GM12864 (cell line): Measurements from ENCODE around the gene CHST11.

ENCODE experiments used
- DNase-seq: peaks from one replicate; pipeline ENCODE4 v3.0.0-alpha.2; 2011; ENCODE audit warnings: low read depth
- H3K4me3 ChIP-seq: 2 replicates; pipeline ENCODE4 v1.5.1; 2011; ENCODE audit warnings: mild to moderate bottlenecking, low read depth, low read length, control low read depth
- TF ChIP-seq, protein P1 (sequence below): IDR thresholded peaks from 2 replicates; pipeline ENCODE4 v1.5.1; 2011; ENCODE audit warnings: low read depth, mild to moderate bottlenecking, moderate library complexity, low read length, control low read depth, inconsistent platforms; ENCODE audit errors: missing control alignments

The CHST11 gene

DNA sequence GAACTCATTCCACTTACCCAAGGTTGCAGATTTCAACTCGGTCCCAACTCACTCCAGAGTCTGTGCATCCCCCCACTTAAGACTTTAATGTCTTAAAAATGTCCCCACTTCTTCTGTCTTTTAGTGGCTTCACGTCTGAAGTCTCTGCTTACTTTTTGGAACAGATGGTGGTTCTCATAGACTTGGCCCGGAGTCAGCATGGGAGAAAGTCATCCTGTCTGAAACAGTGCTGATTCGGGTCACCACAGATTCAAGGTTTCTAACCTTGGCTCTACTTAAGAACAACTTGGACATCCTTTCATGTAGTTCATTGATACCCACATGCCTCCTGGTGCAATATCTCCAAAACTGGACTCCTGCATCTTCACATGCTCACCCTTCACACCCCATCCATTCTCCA lies 26.0 kb downstream of the CHST11 start:
- H3K4me3 ChIP-seq: no peak overlapping the region
- TF ChIP-seq, protein P1, sequence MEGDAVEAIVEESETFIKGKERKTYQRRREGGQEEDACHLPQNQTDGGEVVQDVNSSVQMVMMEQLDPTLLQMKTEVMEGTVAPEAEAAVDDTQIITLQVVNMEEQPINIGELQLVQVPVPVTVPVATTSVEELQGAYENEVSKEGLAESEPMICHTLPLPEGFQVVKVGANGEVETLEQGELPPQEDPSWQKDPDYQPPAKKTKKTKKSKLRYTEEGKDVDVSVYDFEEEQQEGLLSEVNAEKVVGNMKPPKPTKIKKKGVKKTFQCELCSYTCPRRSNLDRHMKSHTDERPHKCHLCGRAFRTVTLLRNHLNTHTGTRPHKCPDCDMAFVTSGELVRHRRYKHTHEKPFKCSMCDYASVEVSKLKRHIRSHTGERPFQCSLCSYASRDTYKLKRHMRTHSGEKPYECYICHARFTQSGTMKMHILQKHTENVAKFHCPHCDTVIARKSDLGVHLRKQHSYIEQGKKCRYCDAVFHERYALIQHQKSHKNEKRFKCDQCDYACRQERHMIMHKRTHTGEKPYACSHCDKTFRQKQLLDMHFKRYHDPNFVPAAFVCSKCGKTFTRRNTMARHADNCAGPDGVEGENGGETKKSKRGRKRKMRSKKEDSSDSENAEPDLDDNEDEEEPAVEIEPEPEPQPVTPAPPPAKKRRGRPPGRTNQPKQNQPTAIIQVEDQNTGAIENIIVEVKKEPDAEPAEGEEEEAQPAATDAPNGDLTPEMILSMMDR: no peak
- no peak for DNase-seq

DNA sequence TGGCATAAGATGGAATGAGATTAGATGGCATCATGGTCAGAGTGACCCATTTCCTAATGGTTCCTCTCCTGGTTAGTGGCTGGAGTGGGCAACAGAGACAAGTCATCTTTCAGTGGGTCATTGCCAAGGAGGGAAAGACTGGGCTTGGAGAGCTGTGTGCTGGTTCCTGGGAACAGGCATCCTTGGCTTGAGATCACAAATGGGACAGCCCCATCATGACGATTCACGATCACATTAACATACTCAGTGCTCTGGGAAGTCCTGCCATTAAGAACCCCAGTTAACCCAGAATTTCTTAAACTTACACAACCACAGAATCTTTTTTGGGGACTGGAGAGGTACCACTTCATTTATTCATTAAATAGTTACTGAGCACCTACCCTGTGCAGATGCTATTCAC lies 27.3 kb downstream of the CHST11 start:
- no peak for DNase-seq
- H3K4me3 ChIP-seq: no peak overlapping the region
- TF ChIP-seq, protein P1: no peak

GRCh38 chr12:104485651-104486362 lies 29.1 kb downstream of the CHST11 start:
- TF ChIP-seq, protein P1: no peak
- H3K4me3 ChIP-seq: no peak overlapping the region
- no peak for DNase-seq

GRCh38 chr12:104486363-104486750 lies 29.6 kb downstream of the CHST11 start:
- H3K4me3 ChIP-seq: no peak overlapping the region
- no peak for DNase-seq
- TF ChIP-seq, protein P1: no peak

GRCh38 chr12:104486943-104487819 lies 30.4 kb downstream of the CHST11 start:
- no peak overlapping the region for H3K4me3 ChIP-seq
- TF ChIP-seq, protein P1: no peak
- no peak for DNase-seq

DNA sequence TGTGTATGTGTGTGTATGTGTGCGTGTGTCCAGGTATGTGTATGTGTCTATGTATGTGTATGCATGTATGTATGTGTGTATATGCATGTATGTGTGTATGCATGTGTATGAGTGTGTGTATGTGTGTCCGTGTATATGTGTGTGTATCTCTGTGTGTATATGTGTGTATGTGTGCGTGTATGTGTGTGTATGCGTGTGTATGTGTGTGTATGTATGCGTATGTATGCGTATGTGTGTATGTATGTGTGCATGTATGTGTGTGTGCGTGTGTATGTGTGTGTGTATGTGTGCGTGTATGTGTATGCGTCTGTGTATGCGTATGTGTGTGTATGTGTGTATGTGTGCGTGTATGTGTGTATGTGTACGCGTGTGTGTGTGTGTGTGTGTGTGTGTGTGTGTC lies 31.6 kb downstream of the CHST11 start:
- no peak overlapping the region for H3K4me3 ChIP-seq
- DNase-seq: no peak
- TF ChIP-seq, protein P1: no peak

DNA sequence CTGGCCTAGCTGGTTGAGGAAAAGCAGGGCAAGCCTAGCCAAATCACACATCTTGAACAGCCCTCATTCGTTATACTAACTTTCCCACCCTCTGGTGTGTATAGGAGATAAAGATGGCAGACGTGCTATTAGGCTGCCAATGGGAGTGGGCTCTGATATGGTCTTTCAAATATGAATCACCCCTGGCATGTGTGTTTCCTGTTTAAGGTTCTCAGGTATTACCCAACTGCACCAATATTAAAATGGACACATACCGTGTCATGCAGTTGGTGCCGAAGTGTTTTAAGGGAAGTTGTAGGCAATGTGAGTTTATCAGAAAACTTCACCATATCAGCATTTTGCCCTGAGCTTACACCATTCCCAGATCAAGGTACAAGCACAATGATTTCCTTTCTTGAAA lies 33.4 kb downstream of the CHST11 start:
- TF ChIP-seq, protein P1: no peak
- no peak overlapping the region for H3K4me3 ChIP-seq
- no peak for DNase-seq
